ENCODE data around the gene SLAMF8.

- TF ChIP-seq CTCF (IDR thresholded peaks at IDR 0.05) (no peak), POLR2AphosphoS5 (IDR thresholded peaks at IDR 0.05) (no peak), POLR2A (IDR thresholded peaks at IDR 0.05) (no peak), EP300 (IDR thresholded peaks at IDR 0.05) (no peak)
Observed at GRCh38 chr1:159857889-159858288, 31.2 kb downstream of the SLAMF8 start.
